ENCODE data around the gene N4BP2L2.

N4BP2L2 gene

GRCh38 chr13:32528358-32528757 lies 10.2 kb downstream of the N4BP2L2 start:
- DNase-seq, result no peak

DNA sequence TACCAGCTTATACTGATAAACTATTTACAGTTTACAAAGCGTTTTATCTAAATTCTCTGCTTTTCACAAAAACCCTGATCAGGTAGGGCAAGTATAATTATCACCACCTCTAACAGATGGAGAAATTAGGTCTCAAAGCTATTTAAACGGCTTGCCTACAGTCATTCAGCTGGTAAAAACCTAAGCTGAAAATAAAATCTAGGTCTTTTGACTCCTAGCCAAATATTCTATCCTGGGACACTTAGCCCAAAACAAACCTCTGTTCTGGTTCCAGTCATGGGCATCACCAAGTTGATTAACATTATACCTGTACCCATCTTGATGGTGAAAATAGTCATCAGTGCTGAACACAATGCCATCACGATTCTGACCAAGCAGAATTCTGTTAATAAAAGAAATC lies 11.4 kb downstream of the N4BP2L2 start:
- no peak for DNase-seq

DNA sequence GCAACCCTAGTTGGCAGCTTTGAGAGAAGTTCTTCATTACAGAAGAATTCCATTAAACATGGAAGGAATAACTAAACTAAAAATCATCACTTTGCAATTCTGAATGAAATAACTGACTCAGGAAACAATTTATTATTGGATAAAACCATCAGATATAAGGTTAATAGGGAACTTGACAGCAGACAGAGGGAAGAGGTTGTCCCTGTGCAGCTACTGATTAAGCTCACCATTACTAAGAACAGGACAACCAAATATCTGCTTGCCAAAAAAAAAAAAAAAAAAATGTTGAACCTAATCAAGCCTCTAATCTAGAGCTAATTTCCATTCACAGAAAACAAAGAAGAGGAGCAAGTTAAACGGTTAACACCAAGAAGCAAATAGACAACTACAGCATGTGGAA lies 12.8 kb downstream of the N4BP2L2 start:
- DNase-seq, result no peak

DNA sequence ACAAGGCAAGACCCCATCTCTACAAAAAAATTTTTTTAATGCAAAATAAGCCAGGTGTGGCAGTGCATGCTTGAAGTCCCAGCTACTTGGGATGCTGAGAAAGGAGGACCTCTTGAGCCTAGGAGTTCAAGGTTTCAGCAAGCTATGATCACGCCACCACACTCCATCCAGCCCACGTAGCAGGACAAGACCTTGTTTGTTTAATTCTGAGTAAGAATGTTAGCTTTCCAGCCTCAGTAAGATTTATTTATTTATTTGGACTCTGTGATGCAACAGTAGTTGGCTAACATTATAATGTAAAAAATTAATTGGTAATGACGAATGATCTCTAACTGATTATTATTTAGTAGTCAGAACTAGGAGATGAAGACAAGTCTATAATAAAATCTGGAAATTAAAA lies 23.3 kb downstream of the N4BP2L2 start:
- no peak for DNase-seq

- no peak for DNase-seq
These were observed 27.1 kb downstream of the N4BP2L2 start for GRCh38 chr13:32511482-32511881.

GRCh38 chr13:32504876-32505275 lies 33.7 kb downstream of the N4BP2L2 start:
- DNase-seq, result no peak

- no peak for DNase-seq
These were observed 34.3 kb downstream of the N4BP2L2 start for GRCh38 chr13:32504263-32504662.

DNA sequence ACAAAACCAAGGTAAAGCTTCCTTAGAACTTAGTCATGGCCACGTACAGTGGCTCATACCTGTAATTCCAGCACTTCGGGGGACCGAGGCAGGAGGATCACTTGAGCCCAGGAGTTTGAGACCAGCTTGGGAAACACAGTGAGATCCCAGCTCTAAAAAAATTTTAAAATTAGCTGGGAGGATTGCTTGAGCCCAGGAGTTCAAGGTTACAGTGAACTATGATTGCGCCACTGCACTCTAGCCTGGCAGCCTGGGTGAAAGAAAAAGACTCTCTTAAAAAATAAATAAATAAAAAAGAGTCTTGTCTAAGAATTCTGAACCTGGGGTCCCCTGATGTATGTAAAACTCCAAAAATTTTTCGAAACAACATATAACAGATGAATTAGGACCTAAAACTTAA lies 34.9 kb downstream of the N4BP2L2 start:
- no peak for DNase-seq

DNA sequence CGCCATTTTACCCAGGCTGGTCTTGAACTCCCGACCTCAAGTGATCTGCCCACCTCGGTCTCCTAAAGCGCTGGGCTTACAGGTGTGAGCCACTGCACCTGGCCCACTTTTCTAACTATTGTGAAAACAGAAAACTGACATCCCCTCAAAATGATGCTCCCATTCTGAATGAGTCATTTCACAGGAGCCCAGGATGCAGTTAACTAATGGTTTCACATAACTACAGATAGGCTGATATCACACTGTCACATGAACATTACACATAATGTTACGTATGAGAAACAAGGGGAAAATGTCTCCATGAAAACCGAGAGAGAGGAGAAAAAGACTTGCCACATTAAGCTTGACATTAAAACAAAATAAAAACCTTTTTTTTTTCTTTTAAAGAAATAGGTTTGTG lies 37.5 kb downstream of the N4BP2L2 start:
- DNase-seq, result no peak

GRCh38 chr13:32499538-32500210 lies 38.9 kb downstream of the N4BP2L2 start:
- DNase-seq, result no peak

DNA sequence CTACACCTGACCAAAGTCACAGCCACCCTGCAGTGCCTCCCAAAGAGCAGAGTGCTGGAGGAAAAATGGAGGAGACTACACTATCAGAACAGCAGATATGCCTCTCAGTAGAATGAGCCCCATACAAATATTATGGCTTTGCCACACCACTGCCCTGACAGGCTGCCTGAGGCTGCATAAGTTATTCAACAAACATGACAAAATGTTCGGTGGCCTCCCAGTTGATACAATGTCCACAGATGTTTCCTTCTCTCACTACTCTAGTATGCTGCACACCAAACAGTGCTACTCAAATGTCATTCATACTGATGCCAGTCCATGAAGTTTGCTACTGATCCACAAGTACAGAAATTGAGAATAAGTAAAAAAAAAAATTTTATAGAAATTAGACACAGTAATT lies 41.0 kb downstream of the N4BP2L2 start:
- no peak for DNase-seq

DNA sequence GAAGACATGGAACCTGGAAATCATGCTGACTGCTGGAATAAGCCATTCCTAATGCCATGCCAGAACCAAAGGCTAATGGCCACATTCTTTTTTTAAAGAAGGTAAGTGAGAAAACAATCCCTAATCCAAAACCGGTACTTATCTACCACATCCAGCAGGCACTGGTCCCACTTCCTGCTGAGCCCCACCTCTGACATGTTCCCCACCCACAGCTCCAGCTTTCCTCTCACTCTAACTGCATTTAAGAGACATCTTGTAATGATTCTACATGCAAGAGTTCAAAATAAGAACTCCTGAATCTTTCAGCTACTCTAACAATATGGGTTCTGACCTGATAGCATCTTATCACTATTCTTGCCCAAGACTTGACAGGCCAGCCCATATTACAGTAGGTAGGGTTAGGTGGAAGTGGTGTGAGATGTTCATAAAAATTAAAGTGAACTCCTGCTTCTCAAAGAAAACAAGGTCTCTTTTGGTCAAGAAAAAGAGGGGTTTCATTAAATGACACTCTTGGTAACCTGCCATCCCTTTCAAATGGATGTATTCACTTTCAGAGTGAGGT lies 41.9 kb downstream of the N4BP2L2 start:
- DNase-seq, result no peak

GRCh38 chr13:32495841-32496240 lies 42.8 kb downstream of the N4BP2L2 start:
- no peak for DNase-seq

GRCh38 chr13:32495429-32495828 lies 43.2 kb downstream of the N4BP2L2 start:
- no peak for DNase-seq

GRCh38 chr13:32491028-32491427 lies 47.6 kb downstream of the N4BP2L2 start:
- no peak for DNase-seq

- no peak for DNase-seq
These were observed 61.7 kb downstream of the N4BP2L2 start for GRCh38 chr13:32476892-32477291.

DNA sequence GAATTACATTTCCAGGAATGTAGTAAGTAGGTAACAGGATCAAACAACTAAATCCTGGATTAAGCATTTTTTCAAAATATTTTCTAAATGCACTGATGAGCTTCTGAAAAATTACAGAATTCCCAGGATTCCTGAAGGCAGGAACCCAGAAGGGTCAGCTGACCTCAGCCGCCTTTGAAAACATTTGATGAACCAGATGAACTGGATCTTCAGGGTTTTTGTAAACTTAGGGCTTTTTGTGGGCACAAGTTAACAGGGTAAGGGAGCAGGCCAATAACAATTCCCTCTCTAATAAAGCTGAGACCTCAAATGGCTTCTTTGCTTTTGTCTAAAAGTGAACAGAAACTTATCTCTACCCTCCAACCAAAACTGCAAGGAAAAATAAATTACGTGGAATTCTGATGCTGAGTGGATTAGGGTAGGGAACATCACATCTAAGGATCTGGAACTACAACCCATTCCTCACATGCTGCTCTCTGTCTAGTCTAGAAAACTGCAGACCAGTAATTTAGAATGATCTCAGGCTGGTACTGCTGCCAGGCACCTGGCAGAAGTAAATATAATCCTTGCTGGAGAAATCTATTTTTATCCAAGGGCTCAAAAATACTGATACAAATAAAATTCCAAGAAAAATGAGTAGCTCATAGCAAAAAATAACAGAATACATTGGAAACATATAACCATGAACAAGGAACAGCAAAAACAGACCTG lies 62.4 kb downstream of the N4BP2L2 start:
- no peak for DNase-seq

- DNase-seq, result no peak
These were observed 63.4 kb downstream of the N4BP2L2 start for GRCh38 chr13:32474999-32475792.

- DNase-seq, result no peak
These were observed 64.9 kb downstream of the N4BP2L2 start for GRCh38 chr13:32473650-32474049.

- DNase-seq, result no peak
These were observed 66.4 kb downstream of the N4BP2L2 start for GRCh38 chr13:32472194-32472621.

GRCh38 chr13:32471187-32471922 lies 67.2 kb downstream of the N4BP2L2 start:
- no peak for DNase-seq

- no peak for DNase-seq
These were observed 70.0 kb downstream of the N4BP2L2 start for GRCh38 chr13:32468502-32469142.
